Glomerular endothelial cell (primary cell): ENCODE measurements around the gene ADGRG2. TPM values are rescaled to one million over a fixed set of nuclear protein-coding genes. Genes with fewer than 3 reads are reported as not detected.
"Not testable (repeated sequence)": the region's sequence is repeated elsewhere in the genome, so short reads cannot be mapped to it uniquely, and the experiment has no call there.

Source experiments
- DNase-seq: peaks from one replicate; pipeline ENCODE4 v3.0.0-alpha.2; 2011; ENCODE audit warnings: low read depth, low spot score; ENCODE audit errors: extremely low read depth
- total RNA-seq: library from RNA; depleted of rRNA; stranded (reverse); fragments of >200 nt; gene quantifications from 2 replicates; pipeline ENCODE4 v1.2.3, GENCODE V29; 2015

Gene ADGRG2
- total RNA-seq, 1 donor from 2014 or later: not detected

GRCh38 chrX:19086102-19086772 lies 36.0 kb downstream of the ADGRG2 start:
- DNase-seq: no peak

DNA sequence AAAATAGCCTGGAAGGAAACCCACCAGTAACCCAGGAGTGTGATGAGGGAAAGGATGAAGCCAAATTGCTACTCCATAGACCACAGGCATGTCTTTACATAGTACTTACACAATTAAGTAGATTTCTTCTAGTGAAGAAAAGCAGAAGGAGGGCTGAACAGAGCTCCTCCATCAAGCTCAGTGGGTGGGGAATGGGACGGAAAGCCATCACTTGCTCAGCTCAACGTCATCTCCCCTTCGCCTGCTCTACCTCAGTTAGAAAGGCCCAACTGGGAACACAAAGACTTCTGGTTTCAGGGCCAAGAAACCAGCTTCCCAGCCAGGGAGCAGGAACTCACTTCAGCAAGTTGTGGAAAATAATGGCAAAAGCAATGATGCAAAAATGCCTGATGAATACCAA lies 36.6 kb downstream of the ADGRG2 start:
- DNase-seq: no peak

DNA sequence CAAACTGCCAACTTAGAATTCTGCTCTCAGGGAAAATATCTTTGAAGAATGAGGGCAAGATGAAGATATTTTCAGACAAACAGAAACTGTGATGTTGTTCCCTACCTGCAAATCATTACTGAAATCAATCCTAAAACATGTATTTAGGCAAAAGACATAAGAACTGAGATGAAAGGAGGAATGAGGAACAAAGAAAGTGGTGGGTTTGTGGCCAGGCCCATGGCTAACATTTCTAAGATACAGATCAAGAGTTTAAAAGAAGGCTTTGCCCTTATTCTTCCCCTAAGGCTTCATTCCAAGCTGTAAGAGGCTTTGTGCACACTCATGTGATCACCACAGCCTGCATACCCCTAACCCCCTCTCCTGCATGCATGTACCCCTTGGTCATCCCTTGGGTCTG lies 46.5 kb downstream of the ADGRG2 start:
- DNase-seq: no peak

- DNase-seq: no peak
These were observed 49.9 kb downstream of the ADGRG2 start for GRCh38 chrX:19072372-19072771.

GRCh38 chrX:19070555-19070994 lies 51.7 kb downstream of the ADGRG2 start:
- no peak for DNase-seq

GRCh38 chrX:19066987-19067386 lies 55.3 kb downstream of the ADGRG2 start:
- DNase-seq: not testable (repeated sequence)

GRCh38 chrX:19065535-19065934 lies 56.7 kb downstream of the ADGRG2 start:
- DNase-seq: no peak

DNA sequence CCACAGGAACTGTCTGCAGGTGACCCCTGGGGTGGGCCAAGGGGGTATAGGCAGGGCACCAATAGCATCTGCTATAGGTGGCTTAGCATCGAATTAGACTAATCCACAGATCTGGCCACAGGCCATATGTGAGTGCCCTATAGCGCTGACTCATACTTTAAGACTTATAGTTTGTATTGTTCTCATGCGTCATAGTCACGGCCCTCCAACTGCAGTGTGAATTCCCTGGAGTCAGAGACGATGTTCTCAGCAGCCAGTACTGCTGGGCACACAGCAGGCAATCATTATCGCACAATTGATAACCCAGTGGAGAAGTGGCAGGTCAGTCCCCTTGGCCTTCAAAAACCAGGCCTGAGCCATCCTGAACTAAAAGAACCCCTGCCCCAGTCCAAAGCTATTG lies 58.1 kb downstream of the ADGRG2 start:
- no peak for DNase-seq

GRCh38 chrX:19063030-19063429 lies 59.2 kb downstream of the ADGRG2 start:
- no peak for DNase-seq

- no peak for DNase-seq
These were observed 63.2 kb downstream of the ADGRG2 start for GRCh38 chrX:19059067-19059466.

DNA sequence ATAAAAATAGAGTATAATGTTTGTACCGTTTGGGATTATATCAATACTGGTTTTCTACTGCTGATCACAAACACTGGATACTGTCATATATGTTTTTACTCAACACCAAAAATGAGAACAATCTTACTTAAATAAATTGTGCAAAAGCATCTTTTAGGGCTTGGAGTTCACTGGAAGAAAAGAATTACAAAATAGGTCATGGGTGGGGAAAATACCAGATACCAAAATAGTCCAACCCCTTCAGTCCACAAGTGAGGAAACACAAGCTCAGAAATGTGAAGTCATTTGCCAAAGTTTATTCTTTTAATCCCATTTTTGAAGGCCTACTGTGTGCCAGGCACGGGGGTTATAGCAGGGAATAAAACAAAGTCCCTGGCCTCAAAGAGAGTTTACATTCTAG lies 64.4 kb downstream of the ADGRG2 start:
- no peak for DNase-seq

DNA sequence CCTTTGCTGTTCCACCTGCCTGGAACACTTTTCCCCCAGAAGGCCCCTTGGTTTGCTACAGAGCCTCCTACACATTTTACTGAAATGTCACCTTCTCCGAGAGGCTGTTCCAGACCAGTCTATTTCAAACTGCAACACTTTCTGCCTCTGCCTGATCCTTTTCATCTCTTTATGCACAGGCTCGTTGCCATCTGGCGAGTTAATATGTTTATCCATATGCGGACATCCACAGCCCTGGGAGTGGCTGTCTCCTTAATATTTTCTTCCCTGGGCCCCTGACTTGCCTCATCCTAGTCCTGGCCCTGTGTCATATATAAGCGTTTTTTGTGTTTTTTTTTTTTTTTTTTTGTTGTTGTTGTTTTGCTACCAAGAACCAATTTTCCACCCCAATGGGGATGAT lies 73.2 kb downstream of the ADGRG2 start:
- DNase-seq: no peak

GRCh38 chrX:19046343-19047215 lies 75.7 kb downstream of the ADGRG2 start:
- DNase-seq: no peak

DNA sequence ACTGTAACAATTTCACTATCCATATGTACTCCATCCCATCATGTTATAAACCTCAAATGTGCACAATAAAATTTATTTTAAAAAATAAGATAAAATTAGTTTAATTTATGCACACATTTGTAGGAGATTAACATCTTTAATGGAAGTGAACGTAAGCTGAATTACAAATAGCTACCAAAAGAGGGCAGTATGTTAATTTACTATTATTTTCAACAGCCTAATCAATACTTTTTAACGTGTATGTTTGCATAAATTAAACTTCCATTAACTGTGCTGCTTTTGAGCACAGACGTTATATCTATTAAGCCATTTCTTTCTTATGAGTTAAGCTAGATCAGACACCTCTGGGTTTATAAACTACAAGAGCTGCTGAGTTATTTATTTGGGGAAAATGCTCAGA lies 81.9 kb downstream of the ADGRG2 start:
- no peak for DNase-seq

GRCh38 chrX:19034025-19034424 lies 88.2 kb downstream of the ADGRG2 start:
- no peak for DNase-seq

GRCh38 chrX:19030805-19031204 lies 91.5 kb downstream of the ADGRG2 start:
- no peak for DNase-seq

- no peak for DNase-seq
These were observed 93.7 kb downstream of the ADGRG2 start for GRCh38 chrX:19028560-19028959.

GRCh38 chrX:19024366-19024765 lies 97.9 kb downstream of the ADGRG2 start:
- DNase-seq: no peak

DNA sequence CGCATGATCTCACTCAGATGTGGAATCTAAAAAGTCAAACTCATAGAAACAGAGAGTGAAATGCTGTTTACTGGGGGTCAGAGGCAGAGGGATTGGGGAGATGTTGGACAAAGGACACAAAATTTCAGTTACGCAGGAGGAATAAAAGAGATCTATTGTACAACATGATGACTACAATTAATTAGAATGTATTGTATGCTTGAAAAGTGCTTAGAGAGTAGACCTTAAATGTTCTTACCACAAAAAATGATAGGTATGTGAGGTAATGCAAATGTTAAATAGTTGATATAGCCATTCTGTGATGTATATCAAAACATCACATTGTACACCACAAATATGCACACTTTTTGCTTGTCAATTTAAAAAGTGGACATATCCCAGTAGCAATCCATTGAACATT lies 102.3 kb downstream of the ADGRG2 start:
- no peak for DNase-seq

- no peak for DNase-seq
These were observed 105.0 kb downstream of the ADGRG2 start for GRCh38 chrX:19017271-19017670.

GRCh38 chrX:19016614-19017013 lies 105.7 kb downstream of the ADGRG2 start:
- DNase-seq: not testable (repeated sequence)

- DNase-seq: no peak
These were observed 114.4 kb downstream of the ADGRG2 start for GRCh38 chrX:19007868-19008267.
